Activated naive CD8-positive, alpha-beta T cell treated with anti-CD3 and anti-CD28 coated beads for 36 hours (primary cell): Measurements from ENCODE around the gene CCL24. TPM values are rescaled to one million over a fixed set of nuclear protein-coding genes. Genes with fewer than 3 reads are reported as not detected.
"Not testable (repeated sequence)": the region's sequence is repeated elsewhere in the genome, so short reads cannot be mapped to it uniquely, and the experiment has no call there.

ENCODE experiments used
- DNase-seq: peaks from one replicate; pipeline ENCODE4 v3.0.0; 2021
- H3K27ac Mint-ChIP-seq: one replicate; pipeline ENCODE4 v1.8.0; 2022; ENCODE audit warnings: mild to moderate bottlenecking, moderate library complexity, mixed read lengths
- H3K27me3 Mint-ChIP-seq: one replicate; pipeline ENCODE4 v1.8.0; 2022; ENCODE audit warnings: mild to moderate bottlenecking, mixed read lengths
- H3K36me3 Mint-ChIP-seq: one replicate; pipeline ENCODE4 v1.8.0; 2021; ENCODE audit warnings: mild to moderate bottlenecking, mixed read lengths
- H3K4me1 Mint-ChIP-seq: one replicate; pipeline ENCODE4 v1.8.0; 2021; ENCODE audit warnings: mixed read lengths
- H3K4me3 Mint-ChIP-seq: one replicate; pipeline ENCODE4 v1.8.0; 2022; ENCODE audit warnings: mild to moderate bottlenecking, moderate library complexity, mixed read lengths
- H3K9me3 Mint-ChIP-seq: one replicate; pipeline ENCODE4 v1.8.0; 2022; ENCODE audit warnings: mixed read lengths
- total RNA-seq, 2 experiments: library from RNA; stranded (reverse); gene quantifications; one replicate each; pipeline ENCODE4 v1.2.3, GENCODE V29; 2021

CCL24 gene
- total RNA-seq, 2 experiments from 2014 or later, result not detected

- Mint-ChIP-seq H3K36me3 (no peaks in the 10 kb centered on the region), H3K4me1 (no peaks in the 10 kb centered on the region), H3K27me3 (peaks cover 3% of the 10 kb centered on the region), H3K27ac (no peak overlapping the region), H3K4me3 (no peak overlapping the region), H3K9me3 (peaks cover 14% of the 10 kb centered on the region)
- no peak for DNase-seq
These were observed 6.2 kb downstream of the CCL24 start for GRCh38 chr7:75807452-75807851.

DNA sequence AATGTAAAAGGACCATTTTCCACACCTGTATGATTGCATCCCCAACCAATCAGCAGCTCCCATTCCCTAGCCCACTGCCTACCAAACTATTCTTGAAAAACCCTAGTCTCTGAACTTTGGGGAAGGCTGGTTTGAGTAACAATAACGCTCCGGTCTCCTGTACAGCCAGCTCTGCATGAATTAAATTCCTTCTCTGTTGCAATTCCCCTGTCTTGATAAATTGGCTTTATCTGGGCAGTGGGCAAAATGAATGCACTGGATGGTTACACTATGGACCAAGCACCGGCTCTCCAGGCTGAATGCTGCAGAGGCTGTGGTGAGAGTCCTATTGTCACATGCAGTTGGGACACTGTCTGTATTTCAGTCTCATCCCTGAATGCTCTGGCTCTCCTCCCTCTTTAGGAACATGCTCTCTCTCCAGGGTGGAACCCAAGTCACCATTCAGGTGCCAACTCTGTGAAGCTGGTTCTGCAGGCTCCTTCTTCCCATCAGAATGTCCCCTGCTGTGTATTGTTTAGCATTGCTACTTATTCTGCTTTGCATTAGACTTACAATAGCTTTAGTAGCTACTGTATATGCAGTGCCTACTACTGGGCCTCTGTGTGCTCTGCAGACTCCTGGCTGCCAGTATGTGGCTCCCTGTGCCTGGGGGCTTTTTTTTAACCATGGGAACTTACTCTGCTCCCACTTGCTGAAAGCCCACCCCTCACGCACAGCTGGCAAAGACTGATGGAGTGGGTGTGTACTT is 6.9 kb downstream of the CCL24 start:
- DNase-seq, result no peak
- Mint-ChIP-seq H3K36me3 (no peaks in the 10 kb centered on the region), H3K27me3 (peaks cover 3% of the 10 kb centered on the region), H3K4me3 (no peak overlapping the region), H3K27ac (no peak overlapping the region), H3K9me3 (peaks cover 14% of the 10 kb centered on the region), H3K4me1 (no peaks in the 10 kb centered on the region)

- no peak overlapping the region for H3K27ac Mint-ChIP-seq
- H3K36me3 Mint-ChIP-seq, result no peaks in the 10 kb centered on the region
- no peak for DNase-seq
- H3K9me3 Mint-ChIP-seq, result peaks cover 14% of the 10 kb centered on the region
- no peak overlapping the region for H3K4me3 Mint-ChIP-seq
- H3K4me1 Mint-ChIP-seq, result no peaks in the 10 kb centered on the region
- H3K27me3 Mint-ChIP-seq, result peaks cover 3% of the 10 kb centered on the region
These were observed 8.9 kb downstream of the CCL24 start for GRCh38 chr7:75804705-75805104.

DNA sequence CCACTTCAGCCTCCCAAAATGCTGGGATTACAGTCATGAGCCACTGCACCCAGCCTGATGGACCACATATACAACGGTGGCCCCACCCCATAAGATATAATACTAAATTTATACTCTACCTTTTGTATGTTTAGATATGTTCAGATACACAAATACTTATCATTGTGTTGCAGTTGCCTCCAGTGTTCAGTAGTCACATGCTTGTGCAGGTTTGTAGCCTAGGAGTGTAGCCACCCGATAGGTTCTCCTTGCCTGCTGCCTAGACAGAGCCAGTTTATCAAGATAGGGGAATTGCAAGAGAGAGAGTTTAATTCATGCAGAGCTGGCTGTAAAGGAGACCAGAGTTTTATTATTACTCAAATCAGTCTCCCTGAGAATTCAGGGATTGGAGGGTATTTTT is 9.6 kb downstream of the CCL24 start:
- Mint-ChIP-seq H3K36me3 (no peaks in the 10 kb centered on the region), H3K4me1 (no peaks in the 10 kb centered on the region), H3K27me3 (peaks cover 3% of the 10 kb centered on the region), H3K4me3 (no peak overlapping the region), H3K9me3 (peaks cover 14% of the 10 kb centered on the region), H3K27ac (no peak overlapping the region)
- no peak for DNase-seq

DNA sequence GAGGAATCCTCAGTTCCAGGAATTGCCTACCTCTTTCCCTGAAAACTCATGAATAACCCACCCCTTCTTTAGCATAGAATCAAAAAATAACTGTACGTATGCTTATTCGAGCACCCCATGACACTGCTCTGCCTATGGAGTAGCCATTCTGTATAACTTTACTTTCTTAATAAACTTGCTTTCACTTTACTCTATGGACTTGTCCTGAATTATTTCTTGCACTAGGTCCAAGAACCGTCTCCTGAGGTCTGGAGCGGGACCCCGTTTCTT is 11.1 kb downstream of the CCL24 start:
- H3K4me1 Mint-ChIP-seq, result peaks cover 3% of the 10 kb centered on the region
- H3K4me3 Mint-ChIP-seq, result no peak overlapping the region
- H3K27me3 Mint-ChIP-seq, result peaks cover 5% of the 10 kb centered on the region
- no peak for DNase-seq
- H3K36me3 Mint-ChIP-seq, result no peaks in the 10 kb centered on the region
- H3K9me3 Mint-ChIP-seq, result peaks cover 12% of the 10 kb centered on the region
- no peak overlapping the region for H3K27ac Mint-ChIP-seq

DNA sequence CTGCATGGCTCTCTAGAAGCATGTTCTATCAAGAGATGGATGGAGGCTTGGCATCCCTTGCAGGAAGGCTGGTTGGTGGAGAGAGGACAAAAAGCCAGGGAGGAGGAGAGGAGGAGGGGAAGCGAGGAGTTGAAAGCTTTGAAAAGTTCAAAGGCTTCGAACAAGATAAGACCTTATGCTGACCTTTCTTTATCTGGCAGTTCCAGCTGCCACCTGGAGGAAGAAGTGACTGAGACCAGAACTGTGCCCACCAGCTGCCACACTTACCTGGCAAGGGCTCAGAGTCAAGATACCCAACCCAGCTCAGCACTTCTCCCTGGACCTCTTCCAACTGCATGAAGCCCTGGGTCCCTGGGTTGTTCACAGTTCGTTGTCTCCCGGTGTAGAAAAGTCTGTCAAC is 14.8 kb downstream of the CCL24 start:
- H3K36me3 Mint-ChIP-seq, result no peaks in the 10 kb centered on the region
- no peaks in the 10 kb centered on the region for H3K9me3 Mint-ChIP-seq
- H3K4me1 Mint-ChIP-seq, result peaks cover 4% of the 10 kb centered on the region
- no peak overlapping the region for H3K4me3 Mint-ChIP-seq
- no peak overlapping the region for H3K27ac Mint-ChIP-seq
- no peak for DNase-seq
- H3K27me3 Mint-ChIP-seq, result peaks cover 11% of the 10 kb centered on the region

GRCh38 chr7:75796420-75796819 is 17.2 kb downstream of the CCL24 start:
- Mint-ChIP-seq H3K36me3 (no peaks in the 10 kb centered on the region), H3K9me3 (no peaks in the 10 kb centered on the region), H3K4me3 (no peak overlapping the region), H3K4me1 (peaks cover 4% of the 10 kb centered on the region), H3K27me3 (peaks cover 11% of the 10 kb centered on the region), H3K27ac (no peak overlapping the region)
- no peak for DNase-seq

DNA sequence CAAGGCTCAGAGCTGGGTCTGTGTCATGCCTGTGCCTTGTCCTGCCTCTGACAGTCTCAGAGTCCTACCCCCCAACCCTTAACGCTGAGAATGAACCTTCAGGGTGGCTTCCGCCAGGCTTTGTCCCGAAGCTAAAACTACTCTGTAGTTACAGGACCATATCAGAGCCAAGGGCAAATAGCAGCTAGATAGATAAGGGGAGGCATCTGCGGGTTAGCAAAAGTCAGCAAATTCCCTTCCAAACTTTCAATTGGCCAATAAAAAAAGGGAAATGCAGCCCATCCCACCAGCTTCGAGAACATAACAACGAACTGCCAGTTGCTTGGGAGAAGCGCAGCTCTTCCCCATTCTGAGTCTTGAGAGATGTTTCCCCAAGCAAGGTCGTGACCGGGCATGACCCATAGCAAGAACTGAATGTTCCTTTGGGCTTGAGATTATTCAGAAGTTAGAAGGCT is 17.7 kb downstream of the CCL24 start:
- H3K27me3 Mint-ChIP-seq, result peaks cover 11% of the 10 kb centered on the region
- H3K9me3 Mint-ChIP-seq, result no peaks in the 10 kb centered on the region
- H3K36me3 Mint-ChIP-seq, result no peaks in the 10 kb centered on the region
- H3K4me1 Mint-ChIP-seq, result peaks cover 4% of the 10 kb centered on the region
- no peak overlapping the region for H3K27ac Mint-ChIP-seq
- H3K4me3 Mint-ChIP-seq, result no peak overlapping the region
- DNase-seq, result no peak

DNA sequence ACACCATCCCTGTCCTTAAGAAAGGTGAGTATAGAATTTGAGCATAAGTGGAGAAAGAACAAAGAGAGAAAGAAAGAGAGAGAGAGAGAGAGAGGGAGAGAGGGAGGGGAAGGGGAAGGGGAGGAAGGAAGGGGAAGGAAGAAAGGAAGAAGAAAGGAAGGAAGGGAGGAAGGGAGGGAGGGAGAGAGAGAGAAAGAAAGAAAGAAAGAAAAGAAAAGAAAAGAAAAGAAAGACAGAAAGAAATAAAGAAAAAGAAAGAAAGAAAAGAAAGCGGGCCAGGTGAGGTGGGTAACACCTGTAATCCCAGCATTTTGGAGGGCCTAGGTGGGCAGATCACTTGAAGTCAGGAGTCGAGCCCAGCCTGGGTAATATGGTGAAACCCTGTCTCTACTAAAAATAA is 19.9 kb downstream of the CCL24 start:
- Mint-ChIP-seq H3K36me3 (no peaks in the 10 kb centered on the region), H3K27ac (no peak overlapping the region), H3K4me1 (peaks cover 4% of the 10 kb centered on the region), H3K9me3 (no peaks in the 10 kb centered on the region), H3K4me3 (no peak overlapping the region), H3K27me3 (peaks cover 11% of the 10 kb centered on the region)
- DNase-seq, result no peak

DNA sequence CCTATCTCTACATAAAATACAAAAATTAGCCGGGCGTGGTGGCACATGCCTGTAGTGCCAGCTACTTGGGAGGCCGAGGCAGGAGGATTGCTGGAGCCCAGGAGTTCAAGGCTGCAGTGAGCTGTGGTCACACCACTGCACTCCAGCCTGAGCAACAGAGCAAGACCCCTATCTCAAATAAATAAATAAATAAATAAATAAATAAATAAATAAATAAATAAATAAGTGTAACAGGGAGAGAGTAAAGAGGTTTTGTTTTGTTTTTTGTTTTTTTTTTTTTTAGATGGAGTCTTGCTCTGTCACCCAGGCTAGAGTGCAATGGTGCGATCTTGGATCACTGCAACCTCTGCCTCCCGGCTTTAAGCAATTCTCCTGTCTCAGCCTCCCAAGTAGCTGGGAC is 21.0 kb downstream of the CCL24 start:
- not testable (repeated sequence) for H3K9me3 Mint-ChIP-seq, DNase-seq, H3K4me3 Mint-ChIP-seq, H3K27me3 Mint-ChIP-seq, H3K36me3 Mint-ChIP-seq, H3K4me1 Mint-ChIP-seq, H3K27ac Mint-ChIP-seq

GRCh38 chr7:75789361-75789924 is 24.2 kb downstream of the CCL24 start:
- Mint-ChIP-seq H3K36me3 (no peaks in the 10 kb centered on the region), H3K9me3 (no peaks in the 10 kb centered on the region), H3K27me3 (peaks cover 6% of the 10 kb centered on the region), H3K4me1 (peaks cover 3% of the 10 kb centered on the region), H3K4me3 (no peak overlapping the region), H3K27ac (no peak overlapping the region)
- DNase-seq, result no peak

- H3K4me3 Mint-ChIP-seq, H3K36me3 Mint-ChIP-seq, H3K27me3 Mint-ChIP-seq, H3K9me3 Mint-ChIP-seq, DNase-seq, H3K4me1 Mint-ChIP-seq, H3K27ac Mint-ChIP-seq: not testable (repeated sequence)
These were observed 25.3 kb downstream of the CCL24 start for GRCh38 chr7:75788154-75788847.

- Mint-ChIP-seq H3K27me3 (peaks cover 32% of the 10 kb centered on the region), H3K4me1 (peaks cover 13% of the 10 kb centered on the region)
- H3K9me3 Mint-ChIP-seq, DNase-seq, H3K27ac Mint-ChIP-seq, H3K36me3 Mint-ChIP-seq, H3K4me3 Mint-ChIP-seq: not testable (repeated sequence)
These were observed 30.5 kb downstream of the CCL24 start for GRCh38 chr7:75783058-75783457.

DNA sequence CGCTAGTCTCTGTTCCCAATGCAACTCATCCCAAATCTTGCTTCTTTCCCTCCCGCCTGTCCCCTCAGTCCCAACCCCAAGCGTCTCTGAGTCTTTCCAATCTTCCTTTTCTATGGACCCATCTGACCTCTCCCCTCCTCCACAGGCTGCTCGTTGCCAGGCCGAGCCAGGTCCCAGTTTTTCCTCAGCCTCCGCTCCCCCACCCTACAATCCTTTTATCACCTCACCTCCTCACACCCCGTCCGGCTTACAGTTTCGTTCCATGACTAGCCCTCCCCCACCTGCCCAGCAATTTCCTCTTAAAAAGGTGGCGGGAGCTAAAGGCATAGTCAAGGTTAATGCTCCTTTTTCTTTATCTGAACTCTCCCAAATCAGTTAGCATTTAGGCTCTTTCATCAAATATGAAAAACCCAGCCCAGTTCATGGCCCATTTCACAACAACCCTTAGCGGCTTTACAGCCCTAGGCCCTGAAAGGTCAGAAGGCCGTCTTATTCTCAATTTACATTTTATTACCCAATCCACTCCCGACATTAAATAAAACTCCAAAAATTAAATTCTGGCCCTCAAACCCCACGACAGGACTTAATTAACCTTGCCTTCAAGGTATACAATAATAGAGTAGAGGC is 32.8 kb downstream of the CCL24 start:
- not testable (repeated sequence) for DNase-seq, H3K4me3 Mint-ChIP-seq, H3K36me3 Mint-ChIP-seq, H3K27ac Mint-ChIP-seq, H3K9me3 Mint-ChIP-seq
- Mint-ChIP-seq H3K4me1 (peaks cover 25% of the 10 kb centered on the region), H3K27me3 (peaks cover 32% of the 10 kb centered on the region)

DNA sequence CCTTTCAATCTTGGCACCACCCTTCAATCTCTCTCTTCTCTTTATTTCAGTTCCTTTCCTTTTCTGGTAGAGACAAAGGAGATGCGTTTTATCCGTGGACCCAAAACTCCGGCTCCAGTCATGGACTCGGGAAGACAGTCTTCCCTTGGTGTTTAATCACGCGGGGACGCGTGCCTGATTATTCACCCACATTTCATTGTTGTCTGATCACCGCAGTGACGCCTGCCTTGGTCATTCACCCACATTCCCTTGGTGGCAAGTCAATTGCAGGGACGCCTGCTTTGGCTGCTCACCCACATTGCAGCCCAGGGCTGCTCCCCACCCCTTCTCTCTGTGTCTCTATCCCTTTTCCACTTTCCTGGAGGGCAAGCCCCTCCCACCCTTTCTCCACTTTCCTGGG is 34.1 kb downstream of the CCL24 start:
- not testable (repeated sequence) for H3K4me3 Mint-ChIP-seq, H3K27ac Mint-ChIP-seq

More for the DNA sequence above, 34.1 kb downstream of the CCL24 start:
- not testable (repeated sequence) for H3K36me3 Mint-ChIP-seq, H3K9me3 Mint-ChIP-seq, DNase-seq
- Mint-ChIP-seq H3K4me1 (peaks cover 31% of the 10 kb centered on the region), H3K27me3 (peaks cover 32% of the 10 kb centered on the region)
